Gastroesophageal sphincter (tissue), 3 donors: ENCODE data around the gene MAP3K20.

ENCODE experiments used
- CTCF ChIP-seq, 4 experiments: fragments of 200-600 bp in 2 of 4; fragments of 450-650 bp in 2 of 4; sonication (generic) in 1 of 4; IDR thresholded peaks; one replicate each; pipeline ENCODE4 v1.5.1; 2017 to 2019; ENCODE audit warnings: antibody characterized with exemption in 4 of 4, mild to moderate bottlenecking in 2 of 4, moderate library complexity in 2 of 4
- EP300 ChIP-seq: sonication (generic); formaldehyde crosslinking; IDR thresholded peaks from one replicate; pipeline ENCODE4 v1.6.1; 2017; ENCODE audit warnings: antibody characterized with exemption, mild to moderate bottlenecking
- POLR2A ChIP-seq, 2 donors: fragments of 450-650 bp; IDR thresholded peaks; one replicate each; pipeline ENCODE4 v1.6.1; 2017; ENCODE audit warnings: antibody characterized with exemption in 2 of 2, mild to moderate bottlenecking in 2 of 2, moderate library complexity in 1 of 2

DNA sequence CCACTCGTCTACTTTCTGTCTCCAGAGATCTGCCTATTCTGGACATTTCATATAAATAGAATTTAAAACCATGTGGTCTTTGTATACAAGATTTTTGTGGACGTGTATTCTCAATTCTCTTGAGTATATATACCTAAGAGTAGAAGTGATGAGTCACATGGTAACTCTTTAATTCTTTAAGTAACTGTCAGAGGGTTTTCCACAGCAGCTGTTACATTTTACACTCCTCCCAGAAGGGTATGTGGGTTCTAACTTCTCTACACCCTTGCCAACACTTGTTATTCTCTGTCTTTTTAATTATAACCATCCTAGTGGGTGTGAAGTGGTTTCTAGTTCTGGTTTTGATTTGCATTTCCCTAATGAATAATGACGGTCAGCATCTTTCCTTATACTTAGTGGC lies 70.9 kb downstream of the MAP3K20 start:
- TF ChIP-seq POLR2A (IDR thresholded peaks at IDR 0.05) (no peak), CTCF (IDR thresholded peaks at IDR 0.05) (no peak), EP300 (no peak)
